A673 (cell line): ENCODE measurements around the gene CTSA. TPM values are rescaled to one million over a fixed set of nuclear protein-coding genes. Genes with fewer than 3 reads are reported as not detected.

Experiments used
- BruUV-seq: library from RNA; stranded (reverse); fragments of 400-500 nt; replicated peaks from 2 replicates; lab custom pipeline; 2021; lab: Mats Ljungman, UMichigan
- CTCF ChIA-PET: fragments of 300-600 bp; sonication (Branson Sonifier 250); formaldehyde crosslinking; loops from one replicate; lab custom pipeline; 2022; ENCODE audit warnings: antibody characterized with exemption; lab: Charles Lee
- POLR2A ChIA-PET: fragments of 300-600 bp; sonication (Branson Sonifier 250); formaldehyde crosslinking; loops from one replicate; lab custom pipeline; 2022; ENCODE audit warnings: antibody characterized with exemption; ENCODE audit not compliant: low non-redundant PET; lab: Charles Lee
- DNase-seq: peaks from one replicate; pipeline ENCODE4 v3.0.0-alpha.2; 2015; ENCODE audit warnings: low spot score
- H3K27ac ChIP-seq: fragments of 200-600 bp; sonication (generic); 2 replicates; pipeline ENCODE4 v1.5.1; 2016; ENCODE audit warnings: mixed run types, low read depth, mild to moderate bottlenecking, mixed read lengths, antibody characterized with exemption, low read length; ENCODE audit not compliant: poor library complexity, severe bottlenecking
- H3K27me3 ChIP-seq: fragments of 200-600 bp; sonication (generic); replicated peaks from 2 replicates; pipeline ENCODE4 v1.6.1; 2017; ENCODE audit warnings: mixed run types, low read depth, mild to moderate bottlenecking, mixed read lengths, antibody characterized with exemption, low read length; ENCODE audit not compliant: insufficient read depth, poor library complexity
- H3K36me3 ChIP-seq: fragments of 200-600 bp; sonication (generic); 2 replicates; pipeline ENCODE4 v1.6.1; 2016; ENCODE audit warnings: mixed run types, mild to moderate bottlenecking, mixed read lengths, antibody characterized with exemption, low read length; ENCODE audit not compliant: insufficient read depth, poor library complexity, severe bottlenecking
- H3K4me1 ChIP-seq: fragments of 200-600 bp; sonication (generic); 2 replicates; pipeline ENCODE4 v1.6.1; 2017; ENCODE audit warnings: mixed run types, mild to moderate bottlenecking, mixed read lengths, antibody characterized with exemption, low read length; ENCODE audit not compliant: insufficient read depth, poor library complexity, severe bottlenecking
- H3K4me3 ChIP-seq: fragments of 200-600 bp; sonication (generic); 2 replicates; pipeline ENCODE4 v1.5.1; 2016; ENCODE audit warnings: low read depth, mixed run types, mild to moderate bottlenecking, mixed read lengths, low read length; ENCODE audit not compliant: poor library complexity, severe bottlenecking
- H3K9me3 ChIP-seq: fragments of 200-600 bp; sonication (generic); 2 replicates; pipeline ENCODE4 v1.6.1; 2016; ENCODE audit warnings: mixed run types, low read depth, mild to moderate bottlenecking, mixed read lengths, antibody characterized with exemption, low read length; ENCODE audit not compliant: poor library complexity, severe bottlenecking
- CTCF ChIP-seq: fragments of 300-800, 200-600 bp; sonication (generic); conservative IDR thresholded peaks from 2 replicates; pipeline ENCODE4 v1.5.1; 2017; ENCODE audit warnings: low read depth, mild to moderate bottlenecking, antibody characterized with exemption, low read length, moderate library complexity, mixed read lengths
- EZH2 ChIP-seq: fragments of 200-600 bp; sonication (generic); IDR thresholded peaks from 2 replicates; pipeline ENCODE4 v1.6.1; 2017; ENCODE audit warnings: borderline replicate concordance, low read depth, mild to moderate bottlenecking, mixed read lengths, antibody characterized with exemption, low read length; ENCODE audit not compliant: poor library complexity, severe bottlenecking
- intact Hi-C: fragments of 100-400 bp; cut with micrococcal nuclease; formaldehyde crosslinking; loops from one replicate; pipeline ENCODE4 v1.10.0; 2022; ENCODE audit not compliant: unreplicated experiment
- total RNA-seq: library from RNA; stranded (reverse); gene quantifications from 2 replicates; pipeline ENCODE4 v1.2.3, GENCODE V29; 2021

CTSA gene
- total RNA-seq, 1 experiment from 2014 or later, result 83.5 TPM

GRCh38 chr20:45947110-45947866, 56.2 kb downstream of the CTSA start:
- BruUV-seq, result no TSS peak
- ChIA-PET POLR2A (interaction anchor here (0.6 kb wide), 2 partner anchors 11 to 1190 kb away, joined by 3 read pairs; no protein-coding TSS in a partner anchor), CTCF (interaction anchor here (1.1 kb wide), 1 partner anchor 23 kb away, joined by 3 read pairs; no protein-coding TSS in a partner anchor)
- Histone ChIP-seq H3K36me3 (peaks cover 96% of the 10 kb centered on the region), H3K4me3 (no peak overlapping the region), H3K9me3 (no peaks in the 10 kb centered on the region), H3K4me1 (no peaks in the 10 kb centered on the region), H3K27me3 (no peaks in the 10 kb centered on the region), H3K27ac (no peak overlapping the region)
- DNase-seq, result no peak
- intact Hi-C loops, result no loop called here
- TF ChIP-seq EZH2 (no peak), CTCF (no peak)

DNA sequence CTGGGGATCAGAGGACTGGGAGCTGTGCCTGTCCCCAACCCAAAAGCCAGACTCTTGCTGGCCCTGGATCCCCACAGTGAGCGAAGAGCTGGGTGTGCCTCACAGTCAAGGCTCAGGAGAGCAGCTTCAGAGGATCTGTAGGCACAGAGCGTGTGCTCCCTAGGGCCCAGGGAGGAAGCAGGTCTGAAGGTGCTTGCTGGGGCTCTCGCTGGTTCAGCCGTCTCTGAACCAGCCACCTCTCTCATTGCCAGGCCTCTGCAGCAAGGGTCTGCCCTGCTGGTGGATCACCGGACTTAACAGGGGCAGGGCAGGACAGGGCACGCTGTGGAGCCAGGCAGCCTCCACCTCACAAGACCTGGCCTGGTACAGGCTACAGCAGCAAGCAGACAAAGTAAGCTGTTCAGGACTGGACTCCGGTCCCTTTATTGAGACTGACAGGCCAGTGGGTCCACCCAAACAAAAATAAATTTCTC, 57.2 kb downstream of the CTSA start:
- no TSS peak for BruUV-seq
- ChIA-PET POLR2A (no interaction called here), CTCF (interaction anchor here (1.1 kb wide), 1 partner anchor 22 kb away, joined by 3 read pairs; no protein-coding TSS in a partner anchor)
- Histone ChIP-seq H3K4me1 (no peaks in the 10 kb centered on the region), H3K4me3 (no peak overlapping the region), H3K36me3 (peaks cover 95% of the 10 kb centered on the region), H3K9me3 (no peaks in the 10 kb centered on the region), H3K27ac (no peak overlapping the region), H3K27me3 (no peaks in the 10 kb centered on the region)
- no peak for DNase-seq
- intact Hi-C loops, result no loop called here
- no peak for TF ChIP-seq CTCF
- no peak for TF ChIP-seq EZH2

Other genes starting within 250 kb of the CTSA start
- gene WFDC11, start 221.1 kb upstream of the CTSA start, total RNA-seq, result not detected in 2 replicates
- not detected in 2 replicates for gene WFDC13, start 189.3 kb upstream of the CTSA start, total RNA-seq
- not detected in 2 replicates for gene WFDC10B, start 186.3 kb upstream of the CTSA start, total RNA-seq
- not detected in 2 replicates for gene SPINT4, start 169.0 kb upstream of the CTSA start, total RNA-seq
- 0.63 TPM in 1 of 2 replicates, not detected in the other for gene WFDC3, start 99.5 kb upstream of the CTSA start, total RNA-seq
- gene DNTTIP1, start 99.4 kb upstream of the CTSA start, total RNA-seq, result 44.6 and 45.9 TPM in 2 replicates
- 241 and 249 TPM in 2 replicates for gene UBE2C, start 78.7 kb upstream of the CTSA start, total RNA-seq
- gene TNNC2, start 64.0 kb upstream of the CTSA start, total RNA-seq, result not detected in 2 replicates
- gene SNX21, start 57.5 kb upstream of the CTSA start, total RNA-seq, result 3.1 and 7.3 TPM in 2 replicates
- 16.9 and 19.8 TPM in 2 replicates for gene ACOT8, start 33.9 kb upstream of the CTSA start, total RNA-seq
- gene ZSWIM3, start 33.7 kb upstream of the CTSA start, total RNA-seq, result 2.6 TPM in 2 replicates
- gene ZSWIM1, start 10.1 kb upstream of the CTSA start, total RNA-seq, result 13.2 and 14.3 TPM in 2 replicates
- gene SPATA25, start 3.7 kb upstream of the CTSA start, total RNA-seq, result 1.9 and 2.0 TPM in 2 replicates
- gene NEURL2, start 127 bp upstream of the CTSA start, total RNA-seq, result 3.2 and 3.3 TPM in 2 replicates
- 58.3 and 62.8 TPM in 2 replicates for gene PLTP, start 20.8 kb downstream of the CTSA start, total RNA-seq
- 47.5 and 55.8 TPM in 2 replicates for gene PCIF1, start 43.3 kb downstream of the CTSA start, total RNA-seq
- 31.9 and 32.9 TPM in 2 replicates for gene ZNF335, start 80.9 kb downstream of the CTSA start, total RNA-seq
- gene MMP9, start 117.6 kb downstream of the CTSA start, total RNA-seq, result 2.4 and 2.8 TPM in 2 replicates
- gene SLC12A5, start 137.9 kb downstream of the CTSA start, total RNA-seq, result 20.0 and 20.9 TPM in 2 replicates
- 44.1 and 55.4 TPM in 2 replicates for gene NCOA5, start 198.6 kb downstream of the CTSA start, total RNA-seq
- gene CD40, start 227.0 kb downstream of the CTSA start, total RNA-seq, result 16.3 and 18.7 TPM in 2 replicates